ENCODE data around the gene SMIM44.

Gene SMIM44

DNA sequence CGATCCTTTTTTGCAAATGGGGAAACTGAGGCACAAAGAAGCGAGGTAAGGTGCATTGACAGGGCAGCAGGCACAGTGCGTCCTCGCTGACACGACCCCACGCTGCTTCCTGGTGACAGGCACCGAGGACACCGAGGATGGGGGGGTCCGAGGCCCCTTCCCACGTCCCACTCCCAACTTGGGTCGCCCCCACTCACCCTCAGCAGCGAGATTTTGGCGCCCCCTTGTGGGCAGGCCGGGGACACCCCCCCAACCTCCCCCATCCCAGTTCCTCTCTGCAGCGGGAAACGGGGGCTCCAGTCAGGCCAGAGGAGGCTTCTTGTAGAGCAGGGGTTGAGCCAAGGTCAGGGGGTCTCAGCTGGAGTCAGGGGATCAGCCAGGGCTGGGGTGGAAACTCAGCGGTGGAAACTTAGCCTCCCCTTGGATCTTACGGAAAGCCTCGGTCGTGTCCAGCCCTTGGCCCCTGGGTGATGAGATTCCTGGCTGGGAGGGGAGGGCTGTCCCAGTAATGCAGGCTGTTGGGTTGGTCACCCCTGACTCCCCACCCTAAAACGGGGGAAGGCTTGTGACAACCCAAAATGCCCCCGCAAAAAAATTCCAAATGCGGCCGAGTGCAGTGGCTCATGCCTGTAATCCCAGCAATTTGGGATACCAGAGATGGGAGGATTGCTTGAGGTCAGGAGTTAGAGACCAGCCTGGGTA lies 11.1 kb downstream of the SMIM44 start:
- Histone ChIP-seq H3K9ac (ENCODE audit: low read length) (no peak overlapping the region), H3F3A (ENCODE audit: insufficient read depth, low read length) (no peaks in the 10 kb centered on the region), H3K4me1 (ENCODE audit: low read length) (no peaks in the 10 kb centered on the region), H3K79me2 (ENCODE audit: low read length) (no peaks in the 10 kb centered on the region), H3K27me3 (replicated peaks; ENCODE audit: insufficient read depth, low read length) (peaks cover 74% of the 10 kb centered on the region), H2AFZ (ENCODE audit: low read length) (no peak overlapping the region), H3K9me2 (replicated peaks; ENCODE audit: insufficient read depth, low read length) (no peaks in the 10 kb centered on the region), H3K9me3 (replicated peaks; ENCODE audit: insufficient read depth, low read length) (no peaks in the 10 kb centered on the region), H3K4me2 (ENCODE audit: low read depth, low read length) (no peak overlapping the region), H4K20me1 (ENCODE audit: insufficient read depth, low read length) (no peaks in the 10 kb centered on the region), H3K36me3 (replicated peaks; ENCODE audit: insufficient read depth, low read length) (no peaks in the 10 kb centered on the region), H3K27ac (ENCODE audit: low read length) (no peak overlapping the region), H3K4me3 (ENCODE audit: low read length) (no peak overlapping the region)
- TF ChIP-seq, protein P1, sequence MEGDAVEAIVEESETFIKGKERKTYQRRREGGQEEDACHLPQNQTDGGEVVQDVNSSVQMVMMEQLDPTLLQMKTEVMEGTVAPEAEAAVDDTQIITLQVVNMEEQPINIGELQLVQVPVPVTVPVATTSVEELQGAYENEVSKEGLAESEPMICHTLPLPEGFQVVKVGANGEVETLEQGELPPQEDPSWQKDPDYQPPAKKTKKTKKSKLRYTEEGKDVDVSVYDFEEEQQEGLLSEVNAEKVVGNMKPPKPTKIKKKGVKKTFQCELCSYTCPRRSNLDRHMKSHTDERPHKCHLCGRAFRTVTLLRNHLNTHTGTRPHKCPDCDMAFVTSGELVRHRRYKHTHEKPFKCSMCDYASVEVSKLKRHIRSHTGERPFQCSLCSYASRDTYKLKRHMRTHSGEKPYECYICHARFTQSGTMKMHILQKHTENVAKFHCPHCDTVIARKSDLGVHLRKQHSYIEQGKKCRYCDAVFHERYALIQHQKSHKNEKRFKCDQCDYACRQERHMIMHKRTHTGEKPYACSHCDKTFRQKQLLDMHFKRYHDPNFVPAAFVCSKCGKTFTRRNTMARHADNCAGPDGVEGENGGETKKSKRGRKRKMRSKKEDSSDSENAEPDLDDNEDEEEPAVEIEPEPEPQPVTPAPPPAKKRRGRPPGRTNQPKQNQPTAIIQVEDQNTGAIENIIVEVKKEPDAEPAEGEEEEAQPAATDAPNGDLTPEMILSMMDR (IDR thresholded peaks at IDR 0.05; ENCODE audit: low read length), result peak; percentile 91
- TF ChIP-seq EZH2 (optimal IDR thresholded peaks at IDR 0.05; ENCODE audit: low read depth, low read length) (no peak), EZH2phosphoT487 (IDR thresholded peaks at IDR 0.05; ENCODE audit: low read length) (no peak)
- no peak for DNase-seq

GRCh38 chr19:3470500-3471128 lies 12.6 kb downstream of the SMIM44 start:
- H3K4me3 ChIP-seq (ENCODE audit: low read length), result no peak overlapping the region
- H3K27me3 ChIP-seq (replicated peaks; ENCODE audit: insufficient read depth, low read length), result peaks cover 77% of the 10 kb centered on the region
- no peaks in the 10 kb centered on the region for H4K20me1 ChIP-seq (ENCODE audit: insufficient read depth, low read length)
- no peaks in the 10 kb centered on the region for H3K36me3 ChIP-seq (replicated peaks; ENCODE audit: insufficient read depth, low read length)
- no peaks in the 10 kb centered on the region for H3K4me1 ChIP-seq (ENCODE audit: low read length)
- no peaks in the 10 kb centered on the region for H3K79me2 ChIP-seq (ENCODE audit: low read length)
- no peak overlapping the region for H3K4me2 ChIP-seq (ENCODE audit: low read depth, low read length)
- no peaks in the 10 kb centered on the region for H3F3A ChIP-seq (ENCODE audit: insufficient read depth, low read length)
- H3K9me2 ChIP-seq (replicated peaks; ENCODE audit: insufficient read depth, low read length), result no peaks in the 10 kb centered on the region
- H3K9ac ChIP-seq (ENCODE audit: low read length), result no peak overlapping the region
- H3K9me3 ChIP-seq (replicated peaks; ENCODE audit: insufficient read depth, low read length), result no peaks in the 10 kb centered on the region
- no peak overlapping the region for H3K27ac ChIP-seq (ENCODE audit: low read length)
- TF ChIP-seq, protein P1 (IDR thresholded peaks at IDR 0.05; ENCODE audit: low read length), result no peak
- TF ChIP-seq EZH2 (optimal IDR thresholded peaks at IDR 0.05; ENCODE audit: low read depth, low read length), result no peak
- TF ChIP-seq EZH2phosphoT487 (IDR thresholded peaks at IDR 0.05; ENCODE audit: low read length), result no peak
- no peak overlapping the region for H2AFZ ChIP-seq (ENCODE audit: low read length)
- DNase-seq, result no peak

DNA sequence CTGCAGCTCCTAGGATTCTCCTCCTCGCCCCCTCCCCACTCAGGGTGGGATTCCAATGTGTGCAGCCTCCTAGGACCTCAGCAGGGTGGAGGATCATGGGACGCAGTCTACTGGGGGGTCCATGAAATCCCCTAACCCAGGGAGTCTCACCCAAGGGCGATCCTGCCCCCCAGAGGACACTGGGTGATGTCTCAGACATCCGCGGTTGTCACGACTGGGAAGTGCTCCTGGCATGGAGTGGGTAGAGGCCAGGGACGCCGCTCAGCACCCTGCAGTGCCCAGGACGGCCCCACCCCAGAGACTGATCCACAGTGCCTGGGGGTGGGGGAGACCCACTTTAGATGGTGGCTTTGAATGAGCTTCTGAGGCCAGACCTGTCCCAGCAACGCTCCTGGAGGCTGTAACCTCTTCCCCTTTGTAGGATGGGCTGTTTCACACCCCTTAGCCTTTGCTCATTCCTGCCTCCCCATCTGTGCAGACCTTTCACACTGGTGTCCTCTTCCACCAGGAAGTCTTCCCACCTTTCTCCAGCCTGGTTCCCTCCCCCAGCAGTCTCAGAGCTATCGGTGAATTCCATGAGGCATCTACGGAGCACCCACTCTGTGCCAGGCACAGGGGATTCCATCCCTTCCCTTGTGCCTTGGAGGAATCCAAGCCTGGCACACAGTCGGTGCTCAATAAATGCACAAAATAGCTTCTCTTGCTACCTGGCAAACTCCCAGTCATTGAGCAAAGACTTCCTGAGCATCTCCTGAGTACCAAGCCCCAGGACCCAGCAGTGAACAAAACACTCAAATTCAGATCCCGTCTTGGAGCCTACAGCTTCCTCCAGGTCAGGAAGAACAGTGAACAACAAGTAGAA lies 13.4 kb downstream of the SMIM44 start:
- Histone ChIP-seq H3K79me2 (ENCODE audit: low read length) (no peaks in the 10 kb centered on the region), H3K4me3 (ENCODE audit: low read length) (no peak overlapping the region), H4K20me1 (ENCODE audit: insufficient read depth, low read length) (no peaks in the 10 kb centered on the region), H3K9me3 (replicated peaks; ENCODE audit: insufficient read depth, low read length) (no peaks in the 10 kb centered on the region), H3K9ac (ENCODE audit: low read length) (no peak overlapping the region), H3K36me3 (replicated peaks; ENCODE audit: insufficient read depth, low read length) (no peaks in the 10 kb centered on the region), H3K4me1 (ENCODE audit: low read length) (no peaks in the 10 kb centered on the region), H3K27ac (ENCODE audit: low read length) (no peak overlapping the region), H3K4me2 (ENCODE audit: low read depth, low read length) (no peak overlapping the region), H2AFZ (ENCODE audit: low read length) (no peak overlapping the region), H3K27me3 (replicated peaks; ENCODE audit: insufficient read depth, low read length) (peaks cover 77% of the 10 kb centered on the region), H3K9me2 (replicated peaks; ENCODE audit: insufficient read depth, low read length) (no peaks in the 10 kb centered on the region), H3F3A (ENCODE audit: insufficient read depth, low read length) (no peaks in the 10 kb centered on the region)
- no peak for DNase-seq
- TF ChIP-seq EZH2 (optimal IDR thresholded peaks at IDR 0.05; ENCODE audit: low read depth, low read length) (peak; percentile 29), EZH2phosphoT487 (IDR thresholded peaks at IDR 0.05; ENCODE audit: low read length) (no peak)
